Tibial artery (tissue), 4 donors: ENCODE data around the gene MIPEP.

ENCODE experiments used
- DNase-seq, 2 donors: peaks; one replicate each; pipeline ENCODE4 v3.0.0-alpha.2; 2019
- H3K27ac ChIP-seq, 2 donors: fragments of 200-600 bp; sonication (generic) in 1 of 2; 1 replicate in 1 of 2; 2 replicates in 1 of 2; pipeline ENCODE4 v1.5.1; 2018 to 2019; ENCODE audit warnings: mild to moderate bottlenecking in 1 of 2
- H3K27me3 ChIP-seq, 2 donors: fragments of 200-600 bp; sonication (generic) in 1 of 2; one replicate each; pipeline versions ENCODE4 v1.5.1 to v1.6.0; 2016 to 2019
- H3K36me3 ChIP-seq, 3 donors: fragments of 200-600 bp; sonication (generic) in 2 of 3; one replicate each; pipeline ENCODE4 v1.5.1; 2016 to 2019; ENCODE audit warnings: mild to moderate bottlenecking in 2 of 3
- H3K4me1 ChIP-seq, 4 donors: fragments of 200-600 bp; sonication (generic) in 2 of 4; 1 replicate in 3 of 4; 2 replicates in 1 of 4; pipeline ENCODE4 v1.5.1; 2016 to 2019
- H3K4me3 ChIP-seq, 2 donors: fragments of 200-600 bp; sonication (generic) in 1 of 2; 1 replicate in 1 of 2; 2 replicates in 1 of 2; pipeline ENCODE4 v1.5.1; 2018 to 2019; ENCODE audit warnings: mild to moderate bottlenecking in 2 of 2
- H3K9me3 ChIP-seq, 3 donors: fragments of 200-600 bp; sonication (generic) in 1 of 3; one replicate each; pipeline ENCODE4 v1.5.1; 2016 to 2019
- intact Hi-C: fragments of 100-400 bp; cut with DNase I; formaldehyde crosslinking; loops from one replicate; pipeline ENCODE4 v1.15.0; 2023; ENCODE audit warnings: low total_unique reads
- TF ChIP-seq, protein P1 (sequence below), 2 experiments: fragments of 200-600 bp in 1 of 2; fragments of 450-650 bp in 1 of 2; IDR thresholded peaks; one replicate each; pipeline ENCODE4 v1.5.1; 2017 to 2019; ENCODE audit warnings: antibody characterized with exemption in 2 of 2, mild to moderate bottlenecking in 1 of 2, moderate library complexity in 1 of 2

MIPEP gene

DNA sequence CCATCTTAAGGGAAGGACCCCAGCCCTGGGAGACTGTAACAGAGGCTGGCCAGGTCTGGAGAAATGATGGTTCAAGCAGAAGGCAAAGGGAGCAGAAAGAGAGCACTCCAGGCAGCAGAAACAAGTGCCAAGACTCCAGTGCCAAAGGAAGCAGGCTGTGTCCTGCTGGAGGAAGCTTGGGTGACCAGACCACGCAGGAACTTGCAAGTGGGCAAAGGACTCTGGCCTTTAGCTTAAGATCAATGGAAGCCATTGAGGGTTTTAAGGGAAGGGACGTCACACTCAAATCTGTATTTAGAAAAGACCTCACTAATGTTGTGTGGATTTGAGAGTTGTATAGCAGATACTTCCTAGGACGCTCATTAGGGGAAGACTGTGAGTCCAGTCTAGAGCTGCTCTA is 95.5 kb downstream of the MIPEP start:
- peaks cover 0 to 9% (median 5%) of the 10 kb centered on the region in 3 donors for H3K36me3 ChIP-seq
- DNase-seq, result no peak
- TF ChIP-seq, protein P1, sequence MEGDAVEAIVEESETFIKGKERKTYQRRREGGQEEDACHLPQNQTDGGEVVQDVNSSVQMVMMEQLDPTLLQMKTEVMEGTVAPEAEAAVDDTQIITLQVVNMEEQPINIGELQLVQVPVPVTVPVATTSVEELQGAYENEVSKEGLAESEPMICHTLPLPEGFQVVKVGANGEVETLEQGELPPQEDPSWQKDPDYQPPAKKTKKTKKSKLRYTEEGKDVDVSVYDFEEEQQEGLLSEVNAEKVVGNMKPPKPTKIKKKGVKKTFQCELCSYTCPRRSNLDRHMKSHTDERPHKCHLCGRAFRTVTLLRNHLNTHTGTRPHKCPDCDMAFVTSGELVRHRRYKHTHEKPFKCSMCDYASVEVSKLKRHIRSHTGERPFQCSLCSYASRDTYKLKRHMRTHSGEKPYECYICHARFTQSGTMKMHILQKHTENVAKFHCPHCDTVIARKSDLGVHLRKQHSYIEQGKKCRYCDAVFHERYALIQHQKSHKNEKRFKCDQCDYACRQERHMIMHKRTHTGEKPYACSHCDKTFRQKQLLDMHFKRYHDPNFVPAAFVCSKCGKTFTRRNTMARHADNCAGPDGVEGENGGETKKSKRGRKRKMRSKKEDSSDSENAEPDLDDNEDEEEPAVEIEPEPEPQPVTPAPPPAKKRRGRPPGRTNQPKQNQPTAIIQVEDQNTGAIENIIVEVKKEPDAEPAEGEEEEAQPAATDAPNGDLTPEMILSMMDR (IDR thresholded peaks at IDR 0.05), result no peak
- intact Hi-C loops, result no loop called here
- H3K27me3 ChIP-seq, result no peaks in the 10 kb centered on the region
- peak overlapping the region; percentile 32 to 63 for H3K27ac ChIP-seq
- no peak overlapping the region for H3K4me3 ChIP-seq
- no peaks in the 10 kb centered on the region for H3K9me3 ChIP-seq
- peaks cover 0 to 24% (median 2%) of the 10 kb centered on the region in 4 donors for H3K4me1 ChIP-seq

DNA sequence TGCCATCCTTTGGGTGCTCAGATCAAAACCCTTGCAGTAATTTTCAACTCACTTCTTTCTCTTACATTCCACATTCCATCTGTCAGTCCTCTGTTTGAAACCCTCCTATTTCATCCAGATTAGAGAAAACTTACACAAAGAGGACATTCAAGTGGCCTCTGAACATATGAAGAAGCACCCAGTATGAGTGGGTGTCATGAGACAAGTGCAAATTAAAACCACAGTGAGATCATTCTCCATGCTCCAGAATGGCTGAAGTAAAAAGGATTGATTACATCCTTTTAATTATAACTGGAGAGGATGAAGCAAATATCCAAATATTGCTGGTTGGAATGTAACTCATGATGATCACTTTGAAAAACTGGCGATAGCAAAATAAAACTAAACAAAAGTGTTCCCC is 96.5 kb downstream of the MIPEP start:
- Histone ChIP-seq H3K9me3 (no peaks in the 10 kb centered on the region), H3K4me1 (peaks cover 0 to 24% (median 2%) of the 10 kb centered on the region in 4 donors), H3K4me3 (no peak overlapping the region), H3K36me3 (peaks cover 0 to 8% (median 5%) of the 10 kb centered on the region in 3 donors), H3K27ac (no peak overlapping the region), H3K27me3 (no peaks in the 10 kb centered on the region)
- TF ChIP-seq, protein P1 (IDR thresholded peaks at IDR 0.05), result no peak
- DNase-seq, result no peak
- intact Hi-C loops, result no loop called here

DNA sequence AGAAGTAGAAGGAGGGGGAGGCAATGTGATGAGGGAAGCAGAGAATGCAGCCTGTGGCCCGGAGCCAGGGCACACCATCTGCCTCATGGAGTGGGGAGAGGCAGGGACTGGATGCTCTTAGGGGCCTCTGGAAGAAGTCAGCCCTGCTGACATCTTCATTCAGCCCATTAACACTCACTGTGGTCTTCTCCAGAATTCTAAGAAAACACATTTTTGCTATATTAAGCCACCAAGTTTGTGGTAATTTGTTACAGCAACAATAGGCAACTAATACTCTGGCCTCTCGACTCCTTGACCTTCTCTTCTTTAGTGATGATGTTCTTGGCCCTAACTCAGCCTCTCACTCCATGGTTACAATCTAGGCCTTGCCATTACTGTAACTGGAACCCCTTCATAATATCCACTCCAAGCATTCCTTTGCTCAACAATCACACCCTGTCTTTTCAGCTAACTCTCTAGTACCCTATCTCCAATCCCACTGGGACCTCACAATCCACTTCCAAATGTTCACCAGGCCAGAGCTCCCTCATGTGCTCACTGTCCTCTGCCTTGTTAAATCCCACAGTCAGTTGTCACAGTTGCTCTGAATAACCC is 98.5 kb downstream of the MIPEP start:
- intact Hi-C loops, result no loop called here
- Histone ChIP-seq H3K36me3 (peaks cover 0 to 5% (median 0%) of the 10 kb centered on the region in 3 donors), H3K4me3 (no peak overlapping the region), H3K4me1 (peaks cover 0 to 24% (median 2%) of the 10 kb centered on the region in 4 donors), H3K9me3 (no peaks in the 10 kb centered on the region), H3K27me3 (no peaks in the 10 kb centered on the region), H3K27ac (no peak overlapping the region)
- DNase-seq, result no peak
- TF ChIP-seq, protein P1 (IDR thresholded peaks at IDR 0.05), result no peak

GRCh38 chr13:23789576-23790346 is 99.4 kb downstream of the MIPEP start:
- Histone ChIP-seq H3K27ac (no peak overlapping the region), H3K4me1 (peaks cover 0 to 18% (median 0%) of the 10 kb centered on the region in 4 donors), H3K27me3 (no peaks in the 10 kb centered on the region), H3K9me3 (no peaks in the 10 kb centered on the region), H3K4me3 (no peak overlapping the region), H3K36me3 (peaks cover 0 to 5% (median 0%) of the 10 kb centered on the region in 3 donors)
- DNase-seq, result peak in 1 of 2 donors; percentile 44
- TF ChIP-seq, protein P1 (IDR thresholded peaks at IDR 0.05), result no peak
- intact Hi-C loops, result no loop called here

DNA sequence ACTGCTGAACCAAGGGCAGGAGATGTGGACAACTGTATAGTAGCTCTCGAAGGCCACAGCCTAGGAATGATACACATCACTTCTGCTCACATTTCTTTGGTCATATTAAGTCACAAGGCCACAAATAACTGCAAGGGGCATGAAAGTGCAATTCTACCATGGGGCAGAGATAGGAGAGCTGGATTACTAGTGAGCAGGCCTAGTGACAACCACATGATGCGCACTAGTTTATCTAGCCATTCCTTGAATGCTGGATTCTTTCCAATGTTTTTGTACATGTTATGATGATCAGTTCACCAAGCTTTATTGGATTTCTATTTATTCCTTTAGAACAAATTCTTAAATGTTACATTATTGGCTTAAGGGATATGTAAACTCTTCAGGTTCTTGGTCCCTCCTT is 100.7 kb downstream of the MIPEP start:
- peaks cover 0 to 5% (median 0%) of the 10 kb centered on the region in 4 donors for H3K4me1 ChIP-seq
- no peak overlapping the region for H3K27ac ChIP-seq
- H3K36me3 ChIP-seq, result peaks cover 0 to 5% (median 0%) of the 10 kb centered on the region in 3 donors
- DNase-seq, result no peak
- intact Hi-C loops, result no loop called here
- no peaks in the 10 kb centered on the region for H3K9me3 ChIP-seq
- H3K4me3 ChIP-seq, result no peak overlapping the region
- TF ChIP-seq, protein P1 (IDR thresholded peaks at IDR 0.05), result no peak
- H3K27me3 ChIP-seq, result no peaks in the 10 kb centered on the region
